Gastroesophageal sphincter (tissue), 3 donors: Measurements from ENCODE around the gene CENPC.

Experiments used
- CTCF ChIP-seq, 4 experiments: fragments of 200-600 bp in 2 of 4; fragments of 450-650 bp in 2 of 4; sonication (generic) in 1 of 4; IDR thresholded peaks; one replicate each; pipeline ENCODE4 v1.5.1; 2017 to 2019; ENCODE audit warnings: antibody characterized with exemption in 4 of 4, mild to moderate bottlenecking in 2 of 4, moderate library complexity in 2 of 4
- EP300 ChIP-seq: sonication (generic); formaldehyde crosslinking; IDR thresholded peaks from one replicate; pipeline ENCODE4 v1.6.1; 2017; ENCODE audit warnings: antibody characterized with exemption, mild to moderate bottlenecking
- POLR2A ChIP-seq, 2 donors: fragments of 450-650 bp; IDR thresholded peaks; one replicate each; pipeline ENCODE4 v1.6.1; 2017; ENCODE audit warnings: antibody characterized with exemption in 2 of 2, mild to moderate bottlenecking in 2 of 2, moderate library complexity in 1 of 2

GRCh38 chr4:67500373-67500772 is 44.9 kb downstream of the CENPC start:
- no peak for TF ChIP-seq CTCF (IDR thresholded peaks at IDR 0.05)
- no peak for TF ChIP-seq POLR2A (IDR thresholded peaks at IDR 0.05)
- TF ChIP-seq EP300, result no peak
